Hypothalamus (tissue), 51 donors: ENCODE results near the gene PPP1R3A.
"Not testable (repeated sequence)": the region's sequence is repeated elsewhere in the genome, so short reads cannot be mapped to it uniquely, and the experiment has no call there.

Source experiments
- DNase-seq, 51 donors: peaks; one replicate each; lab custom pipeline; 2025; lab: John Stamatoyannopoulos, UW

The PPP1R3A gene, protein sequence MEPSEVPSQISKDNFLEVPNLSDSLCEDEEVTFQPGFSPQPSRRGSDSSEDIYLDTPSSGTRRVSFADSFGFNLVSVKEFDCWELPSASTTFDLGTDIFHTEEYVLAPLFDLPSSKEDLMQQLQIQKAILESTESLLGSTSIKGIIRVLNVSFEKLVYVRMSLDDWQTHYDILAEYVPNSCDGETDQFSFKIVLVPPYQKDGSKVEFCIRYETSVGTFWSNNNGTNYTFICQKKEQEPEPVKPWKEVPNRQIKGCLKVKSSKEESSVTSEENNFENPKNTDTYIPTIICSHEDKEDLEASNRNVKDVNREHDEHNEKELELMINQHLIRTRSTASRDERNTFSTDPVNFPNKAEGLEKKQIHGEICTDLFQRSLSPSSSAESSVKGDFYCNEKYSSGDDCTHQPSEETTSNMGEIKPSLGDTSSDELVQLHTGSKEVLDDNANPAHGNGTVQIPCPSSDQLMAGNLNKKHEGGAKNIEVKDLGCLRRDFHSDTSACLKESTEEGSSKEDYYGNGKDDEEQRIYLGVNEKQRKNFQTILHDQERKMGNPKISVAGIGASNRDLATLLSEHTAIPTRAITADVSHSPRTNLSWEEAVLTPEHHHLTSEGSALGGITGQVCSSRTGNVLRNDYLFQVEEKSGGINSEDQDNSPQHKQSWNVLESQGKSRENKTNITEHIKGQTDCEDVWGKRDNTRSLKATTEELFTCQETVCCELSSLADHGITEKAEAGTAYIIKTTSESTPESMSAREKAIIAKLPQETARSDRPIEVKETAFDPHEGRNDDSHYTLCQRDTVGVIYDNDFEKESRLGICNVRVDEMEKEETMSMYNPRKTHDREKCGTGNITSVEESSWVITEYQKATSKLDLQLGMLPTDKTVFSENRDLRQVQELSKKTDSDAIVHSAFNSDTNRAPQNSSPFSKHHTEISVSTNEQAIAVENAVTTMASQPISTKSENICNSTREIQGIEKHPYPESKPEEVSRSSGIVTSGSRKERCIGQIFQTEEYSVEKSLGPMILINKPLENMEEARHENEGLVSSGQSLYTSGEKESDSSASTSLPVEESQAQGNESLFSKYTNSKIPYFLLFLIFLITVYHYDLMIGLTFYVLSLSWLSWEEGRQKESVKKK

DNA sequence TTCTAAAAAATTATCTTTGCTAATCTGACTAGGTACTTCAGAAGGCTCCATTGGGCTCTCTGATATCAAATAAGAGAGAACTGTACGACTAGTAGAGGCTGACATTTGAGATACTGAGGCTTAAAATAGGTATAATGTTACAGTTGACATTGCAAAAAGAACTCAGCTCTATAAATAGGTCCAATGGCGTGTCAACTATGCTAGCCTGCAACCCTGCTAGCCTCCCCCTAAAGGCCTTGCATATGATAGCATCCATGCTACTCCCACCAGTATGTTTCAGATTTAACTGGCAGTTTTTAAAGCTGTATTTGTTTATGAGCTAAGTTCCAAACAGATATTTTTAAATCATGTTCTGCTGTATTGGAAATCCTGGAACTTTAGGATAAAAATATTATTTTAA, at the start of gene PPP1R3A:
PPP1R3A (minus strand) TSS at position 64 of the 400 bp plus-strand sequence; CDS start at position 51, 13 bp downstream.
- DNase-seq, result no peak

DNA sequence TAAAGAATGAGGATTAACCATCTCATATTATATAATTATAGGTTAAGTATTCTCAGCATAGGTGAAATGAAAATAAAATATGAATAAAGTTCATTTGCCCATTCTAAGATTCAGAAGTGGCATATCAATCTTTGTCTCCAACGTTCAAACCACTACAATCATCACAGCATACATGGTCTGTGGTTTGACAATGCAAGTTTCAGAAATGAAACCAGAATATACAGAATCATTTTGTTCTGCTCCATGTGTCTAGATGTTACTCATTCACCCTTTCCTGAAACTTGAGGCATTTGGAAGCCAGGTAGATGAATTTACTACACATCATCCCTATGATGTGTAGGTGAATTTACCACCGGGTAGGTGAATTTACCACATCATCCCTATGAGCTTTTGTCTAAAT, 44.5 kb upstream of the PPP1R3A start:
- DNase-seq, result no peak

DNA sequence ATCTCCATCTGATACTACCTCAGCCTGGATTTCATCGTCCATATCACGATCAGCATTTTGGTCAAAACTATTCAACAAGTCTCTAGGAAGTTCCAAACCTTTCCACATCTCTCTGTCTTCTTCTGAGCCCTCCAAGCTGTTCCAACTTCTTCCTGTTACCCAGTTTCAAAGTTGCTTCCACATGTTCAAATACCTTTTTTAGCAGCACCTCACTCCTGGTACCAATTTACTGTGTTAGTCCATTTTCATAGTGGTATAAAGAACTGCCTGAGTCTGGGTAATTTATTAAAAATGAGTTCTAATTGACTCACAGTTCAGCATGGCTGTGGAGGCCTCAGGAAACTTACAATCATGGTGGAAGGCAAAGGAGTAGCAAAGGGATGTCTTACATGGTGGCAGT, 41.1 kb upstream of the PPP1R3A start:
- no peak for DNase-seq

DNA sequence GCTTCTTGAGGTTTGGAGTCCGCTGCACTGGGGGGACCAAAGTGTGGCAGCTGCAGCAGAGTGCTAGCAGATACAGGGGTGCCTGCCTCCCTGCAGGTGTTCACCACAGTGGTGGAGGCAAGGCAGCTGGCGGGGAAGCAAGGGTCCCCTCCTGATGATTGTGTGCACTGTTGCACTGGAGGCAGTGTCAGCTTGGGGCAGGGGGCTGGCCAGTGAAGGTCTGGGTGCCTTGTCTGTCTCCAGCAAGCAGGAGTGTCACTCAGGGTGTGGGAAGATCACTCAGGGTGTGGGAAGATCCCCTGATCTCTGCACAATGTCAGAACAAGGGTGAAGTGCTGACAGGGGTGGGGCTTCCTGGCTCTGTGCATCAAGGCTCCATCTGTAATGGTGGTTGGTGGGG, 36.3 kb upstream of the PPP1R3A start:
- no peak for DNase-seq

DNA sequence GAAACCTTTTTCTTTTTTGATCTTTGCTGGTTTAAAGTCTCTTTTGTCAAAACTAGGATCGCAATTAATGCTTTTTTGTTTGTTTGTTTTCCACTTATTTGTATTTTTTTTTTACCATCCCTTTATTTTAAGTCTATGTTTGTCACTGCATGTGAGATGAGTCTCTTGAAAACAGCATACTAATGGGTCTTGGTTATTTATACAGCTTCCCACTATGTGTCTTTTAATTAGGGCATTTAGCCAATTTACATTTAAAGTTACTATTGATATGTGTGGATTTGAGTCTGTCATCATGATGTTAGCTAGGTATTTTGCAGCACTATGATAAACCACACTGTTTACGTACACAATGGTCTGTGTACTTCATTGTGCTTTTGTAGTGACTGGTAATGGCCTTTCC, 34.7 kb upstream of the PPP1R3A start:
- no peak for DNase-seq

DNA sequence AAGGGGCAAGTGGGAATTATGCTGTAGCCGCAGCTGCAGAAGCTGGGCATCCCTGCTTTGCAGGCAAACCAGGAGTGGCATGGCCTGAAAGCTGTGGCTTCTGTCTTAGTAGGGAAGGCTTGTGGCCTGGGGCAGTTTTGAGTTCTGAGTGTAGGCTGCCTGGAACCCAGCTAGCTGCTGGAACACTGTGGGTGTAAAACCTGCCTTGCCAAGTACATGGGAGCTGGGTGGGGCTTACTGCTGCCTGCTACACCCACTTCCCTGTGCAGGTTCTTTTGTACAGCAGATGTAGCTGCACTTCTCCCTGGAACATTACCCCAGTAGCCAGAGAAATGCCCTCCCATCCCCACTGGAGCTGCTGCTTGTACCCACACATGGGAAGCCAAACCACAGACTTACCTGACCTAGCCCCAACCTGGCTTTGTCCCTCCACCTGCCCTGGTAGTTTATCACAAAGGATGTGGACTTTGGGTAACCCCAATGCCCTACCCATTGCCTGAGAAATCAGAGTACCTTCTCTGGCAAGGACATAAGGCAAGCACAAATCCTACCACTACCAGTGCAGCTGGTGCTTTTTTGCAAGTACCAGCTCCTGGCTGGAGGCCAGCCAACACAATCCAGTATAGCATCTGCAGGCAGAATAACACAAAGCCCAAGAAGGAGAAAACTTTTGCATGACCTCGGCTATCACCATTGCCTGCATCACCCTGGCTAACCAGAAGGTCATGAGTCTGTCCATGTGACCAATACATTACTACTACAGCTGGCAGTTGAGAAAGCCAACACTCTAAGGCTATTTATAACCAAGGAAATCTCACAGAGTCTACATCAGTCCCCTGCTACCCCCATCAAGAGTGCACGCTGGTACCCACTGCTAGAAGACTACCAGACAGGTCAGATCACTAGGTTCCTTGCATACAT, 26.5 kb upstream of the PPP1R3A start:
- DNase-seq, result peak in 2 of 51 donors; percentile 29

DNA sequence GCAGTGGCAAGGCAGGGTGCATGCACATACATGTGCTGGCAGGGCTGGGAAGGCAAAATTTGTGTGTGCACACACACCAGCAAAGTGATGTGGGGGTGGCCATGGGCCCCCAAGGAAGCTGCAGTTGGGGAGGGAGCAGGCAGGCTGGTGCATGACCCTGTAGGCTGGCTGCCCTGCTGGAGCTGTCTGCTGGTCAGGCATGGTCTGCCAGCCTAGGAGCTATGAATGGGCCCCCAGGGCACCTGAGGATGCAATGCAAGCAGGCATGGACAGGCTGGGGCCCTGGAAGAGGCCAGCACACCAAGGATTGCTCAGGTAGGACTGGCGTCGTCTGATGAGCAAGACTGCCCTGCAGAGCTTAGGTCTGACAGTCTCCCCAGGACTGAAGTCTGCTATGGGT, 18.2 kb upstream of the PPP1R3A start:
- DNase-seq, result no peak

DNA sequence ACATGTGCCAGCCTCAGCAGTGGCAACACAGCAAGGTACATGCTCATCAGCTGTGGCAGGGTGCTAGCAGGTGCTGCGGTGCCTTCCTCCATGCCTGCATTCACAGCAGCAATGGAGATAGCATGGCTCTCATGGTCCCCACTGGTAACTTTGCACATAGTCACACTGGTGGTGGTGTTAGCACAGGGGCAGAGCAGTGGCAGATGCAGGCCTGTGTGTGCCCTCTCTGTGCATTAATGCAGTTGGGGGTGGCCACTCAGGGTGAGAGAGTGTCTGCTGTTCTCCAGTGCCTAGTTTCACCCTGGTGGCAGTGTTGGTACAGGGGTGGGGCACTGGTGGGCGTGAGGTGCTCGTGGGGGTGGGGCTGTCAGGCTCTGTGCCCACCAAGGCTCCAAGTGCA, 17.7 kb upstream of the PPP1R3A start:
- DNase-seq, result no peak

DNA sequence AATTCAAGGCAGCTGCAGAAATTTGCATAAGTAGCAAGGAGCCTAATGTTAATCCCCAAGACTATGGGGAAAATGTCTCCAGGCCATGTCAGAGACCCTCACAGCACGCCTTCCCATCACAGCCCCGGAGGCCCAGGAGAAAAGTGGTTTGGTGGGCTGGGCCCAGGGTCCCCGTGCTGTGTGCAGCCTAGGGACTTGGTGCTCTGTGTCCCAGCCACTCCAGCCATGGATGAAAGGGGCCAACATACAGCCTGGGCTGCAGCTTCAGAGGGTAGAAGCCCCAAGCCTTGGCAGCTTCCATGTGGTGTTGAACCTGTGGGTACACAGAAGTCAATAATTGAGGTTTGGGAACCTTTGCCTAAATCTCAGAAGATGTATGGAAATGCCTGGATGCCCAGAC, 10.6 kb upstream of the PPP1R3A start:
- DNase-seq, result not testable (repeated sequence)

DNA sequence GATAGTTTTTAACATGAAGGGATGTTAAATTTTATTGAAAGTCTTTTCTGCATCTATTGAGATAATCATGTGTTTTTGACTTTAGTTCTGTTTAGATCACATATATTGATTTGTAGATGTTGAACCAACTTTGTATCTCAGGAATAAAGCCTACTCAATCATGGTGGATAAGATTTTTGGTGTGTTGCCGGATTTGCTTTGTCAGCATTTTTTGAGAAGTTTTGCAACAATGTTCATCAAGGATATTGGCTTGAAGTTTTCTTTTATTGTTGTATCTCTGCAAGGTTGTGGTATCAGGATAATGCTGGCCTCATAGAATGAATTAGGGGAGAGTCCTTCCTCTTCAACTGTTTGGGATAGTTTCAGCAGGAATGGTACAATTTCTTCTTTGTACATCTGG, 9.3 kb upstream of the PPP1R3A start:
- no peak for DNase-seq

DNA sequence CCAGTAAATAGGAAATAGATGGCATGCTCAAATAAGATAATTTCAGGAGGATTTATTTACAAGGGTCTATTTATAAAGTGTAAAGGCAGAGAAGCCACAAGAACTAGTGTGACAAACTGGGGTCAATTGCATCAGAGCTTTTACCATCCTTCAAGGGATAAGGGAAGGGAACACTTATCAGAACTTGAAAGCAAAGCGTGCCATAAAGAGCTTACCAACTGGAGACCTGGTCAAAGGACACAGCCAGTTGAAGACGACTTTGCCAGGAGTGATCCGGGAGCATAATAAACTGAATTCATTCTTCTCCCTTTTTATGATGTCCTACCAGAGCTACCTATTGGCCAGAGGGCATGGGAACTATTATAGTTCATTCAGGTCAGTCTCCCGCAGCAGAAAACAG, 3.2 kb upstream of the PPP1R3A start:
- no peak for DNase-seq

DNA sequence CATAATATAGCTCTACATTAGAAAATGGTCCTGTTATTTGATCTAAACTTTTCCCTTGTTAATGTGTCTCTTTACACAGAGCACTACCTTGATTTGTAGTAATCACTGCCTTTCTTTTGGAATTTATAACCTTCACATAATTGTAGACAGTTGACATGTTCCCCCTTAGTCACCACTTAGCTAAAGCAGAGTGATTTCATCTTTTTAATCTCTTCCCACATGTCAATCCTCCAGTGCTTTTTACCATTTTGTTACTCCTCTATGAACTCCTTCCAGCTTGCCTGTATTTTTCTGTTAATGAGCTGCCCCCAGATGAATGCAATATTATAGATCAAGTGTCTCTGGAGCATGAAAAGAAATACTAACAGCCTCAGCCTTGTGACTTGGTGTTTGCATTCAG, 2.6 kb upstream of the PPP1R3A start:
- no peak for DNase-seq

DNA sequence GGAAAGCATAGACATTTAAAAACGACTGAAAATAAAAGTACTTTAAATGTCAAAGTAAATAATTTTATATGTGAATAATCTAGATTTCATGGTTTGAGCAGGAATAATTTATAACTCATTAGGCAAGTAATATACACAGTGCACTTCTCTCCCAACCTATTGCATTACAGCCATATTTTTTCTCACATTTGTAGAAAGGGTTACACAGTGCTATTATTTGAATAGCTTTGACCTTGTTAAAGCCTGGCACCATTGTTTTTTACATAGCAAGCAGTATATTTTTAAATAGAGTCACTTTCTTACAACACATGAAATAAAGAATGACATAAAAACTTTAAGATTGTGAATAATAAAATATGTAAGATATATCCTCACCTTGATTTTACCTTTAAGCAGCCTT, 969 bp downstream of the PPP1R3A start:
- DNase-seq, result no peak

DNA sequence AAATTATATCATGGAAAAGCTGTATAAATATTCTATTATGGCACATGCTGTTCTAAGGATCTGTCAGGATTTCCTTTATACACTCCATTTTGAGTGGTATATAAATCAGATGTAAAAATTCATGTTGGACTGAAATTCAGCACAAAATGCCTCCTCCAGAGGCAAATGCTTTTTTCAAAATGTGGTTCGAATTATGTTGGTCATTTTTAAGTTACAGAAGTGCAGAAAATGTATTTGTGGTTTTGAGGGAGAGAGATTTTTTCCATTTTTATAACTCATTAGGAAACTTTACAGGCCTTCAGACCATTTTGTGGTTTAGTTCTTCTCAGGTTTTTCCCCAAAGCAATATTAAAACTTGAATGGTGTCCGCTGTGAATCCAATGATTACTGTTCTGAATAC, 2.9 kb downstream of the PPP1R3A start:
- DNase-seq, result no peak

DNA sequence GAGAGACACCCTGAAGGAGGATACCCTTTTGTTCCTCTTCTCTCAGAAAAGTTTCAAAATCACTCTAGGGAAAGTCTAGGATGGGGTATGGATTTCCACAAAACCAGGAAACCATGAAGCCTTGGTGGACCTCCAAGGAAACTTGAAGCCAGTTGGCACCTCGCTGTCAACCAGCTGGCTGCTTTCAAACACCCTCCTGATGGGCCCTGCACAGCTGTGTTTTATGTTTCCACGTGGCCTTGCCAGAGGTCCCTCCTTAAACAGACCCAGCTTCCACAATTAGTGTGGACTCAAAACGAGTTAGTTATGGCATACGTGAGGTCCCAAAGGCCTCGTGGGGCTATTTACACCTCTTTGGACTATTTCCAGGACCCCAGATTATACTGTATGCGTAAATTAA, 5.9 kb downstream of the PPP1R3A start:
- DNase-seq, result no peak

DNA sequence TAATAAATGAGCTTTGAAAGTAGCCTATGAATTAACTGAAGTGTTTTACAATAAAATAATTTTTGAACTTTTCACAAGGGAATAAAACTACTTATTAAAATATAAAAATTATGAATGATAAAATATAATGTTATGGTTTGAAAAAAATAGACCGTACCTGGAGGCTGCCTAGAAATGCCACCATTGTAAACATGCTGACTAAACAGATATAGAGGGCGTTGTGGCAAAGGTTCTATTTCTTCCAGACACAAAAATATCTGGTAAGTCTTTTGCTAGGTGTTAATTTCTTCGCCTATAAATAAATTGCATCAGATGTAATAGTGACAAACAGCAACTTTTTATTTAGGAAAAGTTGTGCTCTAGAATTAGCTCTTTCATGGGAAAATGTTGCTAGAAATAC, 11.2 kb downstream of the PPP1R3A start:
- no peak for DNase-seq

DNA sequence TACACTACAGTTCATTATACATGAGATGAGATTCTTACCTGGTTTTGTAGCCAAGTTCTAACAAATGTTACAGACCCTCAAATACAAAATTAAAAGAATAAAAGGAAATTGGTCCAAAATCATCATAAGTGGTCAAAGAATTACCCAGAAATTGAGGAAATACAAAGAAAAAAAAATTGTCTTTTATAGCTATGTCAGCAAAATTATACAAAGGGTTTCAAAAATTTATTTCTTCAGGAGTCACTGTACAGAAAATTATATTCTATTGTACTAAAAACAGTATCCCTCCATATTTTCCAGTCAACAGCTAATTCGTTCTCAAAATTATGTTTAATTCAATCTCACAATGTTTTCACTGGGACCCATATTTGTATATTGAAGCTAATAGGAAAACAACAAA, 14.3 kb downstream of the PPP1R3A start:
- no peak for DNase-seq

DNA sequence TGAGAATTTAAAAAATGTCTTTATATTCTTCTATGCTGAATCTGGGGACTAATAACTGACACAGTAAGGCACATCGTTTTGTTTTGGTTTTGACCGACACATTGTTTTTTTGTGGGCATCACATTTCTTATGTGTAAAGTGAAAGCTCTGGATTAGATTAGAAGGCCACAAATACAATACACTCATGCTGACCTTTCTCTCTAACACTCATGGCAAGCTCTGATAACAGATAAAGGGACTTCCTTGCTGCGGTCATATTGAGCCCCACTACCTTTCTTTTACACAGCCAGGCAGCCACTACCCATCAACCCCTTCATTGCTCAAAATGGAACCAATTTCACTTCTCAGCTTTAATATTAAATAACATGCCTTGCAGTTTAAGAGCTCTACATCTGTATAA, 26.0 kb downstream of the PPP1R3A start:
- no peak for DNase-seq

DNA sequence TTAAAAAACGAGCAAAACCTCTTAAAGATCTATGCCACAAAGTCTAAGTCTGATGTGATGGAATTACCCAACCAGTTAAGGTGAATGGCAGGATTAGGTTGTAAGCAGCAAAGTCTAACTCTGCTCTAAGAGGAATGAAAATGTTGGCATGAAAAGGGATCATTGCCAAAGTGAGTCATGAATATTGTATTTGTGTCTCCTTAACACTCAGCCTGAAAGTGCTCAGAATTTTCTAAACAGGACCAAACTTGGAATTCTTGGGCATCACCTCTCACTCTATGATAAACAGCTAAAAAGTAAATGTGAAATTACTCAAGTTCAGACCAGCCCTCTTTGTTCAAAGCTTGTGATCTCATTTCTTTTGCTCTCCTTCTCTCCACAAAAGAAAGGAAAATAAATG, 27.0 kb downstream of the PPP1R3A start:
- no peak for DNase-seq

DNA sequence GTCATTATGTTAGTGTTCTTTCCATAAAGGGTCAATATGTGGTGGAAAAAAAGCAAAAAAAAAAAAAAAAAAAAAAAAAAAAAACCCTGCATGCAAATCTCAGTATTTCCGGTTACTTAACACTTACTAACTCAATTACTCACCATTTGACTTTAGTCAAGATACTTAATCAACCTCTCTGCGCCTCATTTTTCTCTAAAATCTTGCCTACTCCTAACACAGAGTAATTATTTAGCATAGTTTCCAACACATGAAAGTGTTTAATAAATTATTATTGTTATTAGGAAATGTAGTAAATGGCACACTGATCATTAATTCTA, 27.8 kb downstream of the PPP1R3A start:
- no peak for DNase-seq
